Measurements from ENCODE around the gene TYW1B. TPM values are rescaled to one million over a fixed set of nuclear protein-coding genes. Genes with fewer than 3 reads are reported as not detected.
"Not testable (repeated sequence)": the region's sequence is repeated elsewhere in the genome, so short reads cannot be mapped to it uniquely, and the experiment has no call there.

The TYW1B gene
- total RNA-seq, 1 donor from 2014 or later = not detected

- H3K9me3 ChIP-seq = peaks cover 11 to 19% of the 10 kb centered on the region in 2 donors
- H3K36me3 ChIP-seq = peaks cover 0 to 26% of the 10 kb centered on the region in 2 donors
- DNase-seq (ENCODE audit: low spot score in 2 of 2); H3K27me3 ChIP-seq; H3K27ac ChIP-seq; H3K4me3 ChIP-seq; intact Hi-C loops (cut with DNase I); H3K4me1 ChIP-seq: not testable (repeated sequence)
Measured at GRCh38 chr7:72739716-72740115, 88.3 kb downstream of the TYW1B start.

GRCh38 chr7:72735855-72736254 is 92.1 kb downstream of the TYW1B start:
- H3K4me3 ChIP-seq; H3K27ac ChIP-seq; intact Hi-C loops (cut with DNase I); DNase-seq (ENCODE audit: low spot score in 2 of 2); H3K4me1 ChIP-seq; H3K27me3 ChIP-seq: not testable (repeated sequence)
- H3K9me3 ChIP-seq = peaks cover 11 to 25% of the 10 kb centered on the region in 2 donors
- H3K36me3 ChIP-seq = peaks cover 0 to 16% of the 10 kb centered on the region in 2 donors

- H3K4me3 ChIP-seq; H3K27ac ChIP-seq; intact Hi-C loops (cut with DNase I); DNase-seq (ENCODE audit: low spot score in 2 of 2); H3K36me3 ChIP-seq; H3K27me3 ChIP-seq; H3K4me1 ChIP-seq: not testable (repeated sequence)
- H3K9me3 ChIP-seq = peaks cover 0 to 12% of the 10 kb centered on the region in 2 donors
Measured at GRCh38 chr7:72730815-72731214, 97.2 kb downstream of the TYW1B start.

- intact Hi-C loops (cut with DNase I); DNase-seq (ENCODE audit: low spot score in 2 of 2); H3K4me1 ChIP-seq: not testable (repeated sequence)
Measured at GRCh38 chr7:72730384-72730783, 97.6 kb downstream of the TYW1B start.

GRCh38 chr7:72729130-72729529 is 98.9 kb downstream of the TYW1B start:
- DNase-seq (ENCODE audit: low spot score in 2 of 2); intact Hi-C loops (cut with DNase I); H3K9me3 ChIP-seq; H3K36me3 ChIP-seq; H3K4me1 ChIP-seq; H3K27ac ChIP-seq; H3K4me3 ChIP-seq; H3K27me3 ChIP-seq: not testable (repeated sequence)

More at GRCh38 chr7:72730384-72730783, 97.6 kb downstream of the TYW1B start:
- not testable (repeated sequence) for H3K4me3 ChIP-seq, H3K9me3 ChIP-seq, H3K36me3 ChIP-seq, H3K27ac ChIP-seq, H3K27me3 ChIP-seq

- H3K27ac ChIP-seq; H3K27me3 ChIP-seq; H3K9me3 ChIP-seq; H3K36me3 ChIP-seq; H3K4me3 ChIP-seq; DNase-seq (ENCODE audit: low spot score in 2 of 2); intact Hi-C loops (cut with DNase I); H3K4me1 ChIP-seq: not testable (repeated sequence)
Measured at GRCh38 chr7:72722694-72723093, 105.3 kb downstream of the TYW1B start.

GRCh38 chr7:72720890-72721289 is 107.1 kb downstream of the TYW1B start:
- H3K4me1 ChIP-seq; H3K27me3 ChIP-seq; H3K36me3 ChIP-seq; intact Hi-C loops (cut with DNase I); H3K9me3 ChIP-seq; H3K27ac ChIP-seq; DNase-seq (ENCODE audit: low spot score in 2 of 2); H3K4me3 ChIP-seq: not testable (repeated sequence)

GRCh38 chr7:72717252-72717774 is 110.7 kb downstream of the TYW1B start:
- H3K27ac ChIP-seq; H3K36me3 ChIP-seq; DNase-seq (ENCODE audit: low spot score in 2 of 2); H3K27me3 ChIP-seq; H3K4me3 ChIP-seq; H3K4me1 ChIP-seq; H3K9me3 ChIP-seq; intact Hi-C loops (cut with DNase I): not testable (repeated sequence)

- intact Hi-C loops (cut with DNase I); H3K4me1 ChIP-seq; DNase-seq (ENCODE audit: low spot score in 2 of 2); H3K27me3 ChIP-seq; H3K4me3 ChIP-seq; H3K27ac ChIP-seq; H3K36me3 ChIP-seq; H3K9me3 ChIP-seq: not testable (repeated sequence)
Measured at GRCh38 chr7:72711927-72712326, 116.1 kb downstream of the TYW1B start.

GRCh38 chr7:72710983-72711382 is 117.0 kb downstream of the TYW1B start:
- TF ChIP-seq CTCF (IDR thresholded peaks at IDR 0.05) = no peak
- Histone ChIP-seq H3K4me3 (no peak overlapping the region), H3K9me3 (no peaks in the 10 kb centered on the region), H3K4me1 (no peaks in the 10 kb centered on the region), H3K27ac (no peak overlapping the region), H3K27me3 (no peaks in the 10 kb centered on the region), H3K36me3 (peaks cover 0 to 7% of the 10 kb centered on the region in 2 donors)
- intact Hi-C loops (cut with DNase I) = no loop called here
- no peak for DNase-seq (ENCODE audit: low spot score in 2 of 2)
